Immature natural killer cell (primary cell): ENCODE measurements around the gene CHFR. TPM values are rescaled to one million over a fixed set of nuclear protein-coding genes. Genes with fewer than 3 reads are reported as not detected.
"Not testable (repeated sequence)": the region's sequence is repeated elsewhere in the genome, so short reads cannot be mapped to it uniquely, and the experiment has no call there.

Experiments used
- DNase-seq, 3 donors: peaks; one replicate each; pipeline ENCODE4 v3.0.0; 2022; ENCODE audit warnings: mixed read lengths in 1 of 3
- H3K27ac Mint-ChIP-seq, 6 donors: one replicate each; pipeline ENCODE4 v1.8.0; 2020; ENCODE audit warnings: mixed read lengths in 6 of 6, mild to moderate bottlenecking in 5 of 6, inconsistent platforms in 4 of 6, moderate library complexity in 3 of 6
- H3K27me3 Mint-ChIP-seq, 3 donors: one replicate each; pipeline ENCODE4 v1.8.0; 2020 to 2021; ENCODE audit warnings: low read depth in 3 of 3, mild to moderate bottlenecking in 3 of 3, mixed read lengths in 3 of 3, moderate library complexity in 3 of 3, inconsistent platforms in 1 of 3
- H3K36me3 Mint-ChIP-seq, 3 donors: one replicate each; pipeline ENCODE4 v1.8.0; 2020; ENCODE audit warnings: mixed read lengths in 3 of 3, inconsistent platforms in 2 of 3, mild to moderate bottlenecking in 2 of 3
- H3K4me1 Mint-ChIP-seq, 2 donors: one replicate each; pipeline ENCODE4 v1.8.0; 2020; ENCODE audit warnings: inconsistent platforms in 2 of 2, mild to moderate bottlenecking in 2 of 2, mixed read lengths in 2 of 2, moderate library complexity in 1 of 2
- H3K4me3 Mint-ChIP-seq, 5 donors: one replicate each; pipeline ENCODE4 v1.8.0; 2020; ENCODE audit warnings: mild to moderate bottlenecking in 5 of 5, mixed read lengths in 5 of 5, inconsistent platforms in 3 of 5, moderate library complexity in 3 of 5
- H3K9me3 Mint-ChIP-seq, 6 donors: one replicate each; pipeline ENCODE4 v1.8.0; 2020; ENCODE audit warnings: mild to moderate bottlenecking in 6 of 6, mixed read lengths in 6 of 6, inconsistent platforms in 4 of 6, moderate library complexity in 3 of 6
- polyA plus RNA-seq, 3 donors: library from polyadenylated mRNA; unstranded; fragments of 300-500 nt; fragmentation: Illumina TruSeq; gene quantifications; one replicate each; pipeline ENCODE4 v1.2.3, GENCODE V29; 2021

Gene CHFR
- polyA plus RNA-seq, 3 donors from 2014 or later: 28.9 to 66.5 (median 31.5) TPM

DNA sequence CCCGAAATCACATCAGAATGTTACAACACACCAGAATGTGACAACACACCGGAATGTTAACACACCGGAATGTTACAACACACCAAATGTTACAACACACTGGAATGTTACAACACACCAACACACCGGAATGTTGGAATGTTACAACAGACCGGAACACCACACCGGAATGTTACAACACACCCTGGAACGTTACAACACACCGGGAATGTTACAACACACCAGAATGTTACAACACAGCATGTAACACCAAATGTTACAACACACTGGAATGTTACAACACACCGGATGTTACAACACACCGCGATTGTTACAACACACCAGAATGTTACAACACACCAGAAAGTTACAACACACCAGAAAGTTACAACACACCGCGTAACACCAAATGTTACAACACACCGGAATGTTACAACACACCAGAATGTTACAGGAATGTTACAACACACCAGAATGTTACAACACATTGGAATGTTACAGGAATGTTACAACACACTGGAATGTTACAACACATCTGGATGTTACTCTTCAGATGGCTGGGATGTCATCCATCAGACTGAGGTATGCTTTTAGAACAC is 21.1 kb downstream of the CHFR start:
- peak overlapping the region in 2 of 6 donors; percentile 30 to 63 for H3K27ac Mint-ChIP-seq
- H3K4me1 Mint-ChIP-seq: peaks cover 0 to 5% of the 10 kb centered on the region in 2 donors
- H3K9me3 Mint-ChIP-seq: no peaks in the 10 kb centered on the region
- H3K4me3 Mint-ChIP-seq: no peak overlapping the region
- H3K36me3 Mint-ChIP-seq: peaks cover 12 to 32% (median 25%) of the 10 kb centered on the region in 3 donors
- no peak for DNase-seq
- no peaks in the 10 kb centered on the region for H3K27me3 Mint-ChIP-seq

DNA sequence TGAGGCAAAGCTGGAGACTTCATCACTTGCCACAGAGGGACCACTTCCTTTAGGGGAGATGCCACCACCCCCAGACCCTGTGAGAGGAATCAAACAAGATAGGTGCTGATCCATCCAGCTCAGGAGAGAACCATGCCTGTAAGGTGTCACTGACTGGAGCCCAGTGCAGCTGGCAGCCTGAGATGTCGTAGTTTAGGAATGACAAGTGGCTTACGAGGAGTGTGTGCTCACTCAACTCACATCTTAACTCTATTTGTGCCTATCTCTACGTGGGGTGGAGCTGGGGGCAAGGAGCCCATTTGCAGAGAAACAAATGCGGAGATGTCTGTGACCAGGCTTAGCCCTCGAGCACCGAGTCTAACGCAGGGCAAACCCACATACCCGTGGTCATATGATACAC is 25.8 kb downstream of the CHFR start:
- DNase-seq: no peak
- H3K4me3 Mint-ChIP-seq: no peak overlapping the region
- H3K27me3 Mint-ChIP-seq: peaks cover 0 to 3% (median 1%) of the 10 kb centered on the region in 3 donors
- H3K36me3 Mint-ChIP-seq: peaks cover 10 to 31% (median 19%) of the 10 kb centered on the region in 3 donors
- H3K4me1 Mint-ChIP-seq: peaks cover 0 to 2% of the 10 kb centered on the region in 2 donors
- H3K9me3 Mint-ChIP-seq: no peaks in the 10 kb centered on the region
- no peak overlapping the region for H3K27ac Mint-ChIP-seq

DNA sequence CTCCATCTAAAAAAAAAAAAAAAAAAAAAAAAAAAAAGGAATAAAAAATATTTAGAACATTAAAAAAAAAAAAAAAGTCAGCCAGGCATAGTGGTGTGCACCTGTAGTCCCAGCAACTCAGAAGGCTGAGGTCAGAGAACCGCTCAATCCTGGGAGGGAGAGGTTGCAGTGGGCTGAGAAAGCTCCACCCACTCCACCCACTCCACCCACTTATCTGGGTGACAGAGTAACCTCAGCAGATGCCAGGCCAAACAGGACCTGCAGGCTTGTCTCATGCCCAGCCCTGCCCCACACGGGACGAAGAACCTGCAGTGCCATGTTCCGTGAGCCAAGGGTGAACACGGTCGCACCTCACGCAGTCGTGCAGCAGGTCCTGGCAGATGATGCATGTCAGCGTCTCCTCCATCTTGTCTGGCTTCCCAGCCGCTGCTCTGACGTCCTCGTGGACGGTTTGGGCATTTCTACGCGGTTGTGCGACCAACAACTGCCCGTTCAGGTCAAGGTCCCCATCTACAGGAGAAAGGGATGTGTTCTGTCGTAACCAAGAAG is 28.6 kb downstream of the CHFR start:
- no peaks in the 10 kb centered on the region for H3K9me3 Mint-ChIP-seq
- H3K36me3 Mint-ChIP-seq: peaks cover 20 to 40% (median 30%) of the 10 kb centered on the region in 3 donors
- no peaks in the 10 kb centered on the region for H3K4me1 Mint-ChIP-seq
- H3K27ac Mint-ChIP-seq: no peak overlapping the region
- peaks cover 0 to 4% (median 1%) of the 10 kb centered on the region in 3 donors for H3K27me3 Mint-ChIP-seq
- no peak for DNase-seq
- H3K4me3 Mint-ChIP-seq: no peak overlapping the region

DNA sequence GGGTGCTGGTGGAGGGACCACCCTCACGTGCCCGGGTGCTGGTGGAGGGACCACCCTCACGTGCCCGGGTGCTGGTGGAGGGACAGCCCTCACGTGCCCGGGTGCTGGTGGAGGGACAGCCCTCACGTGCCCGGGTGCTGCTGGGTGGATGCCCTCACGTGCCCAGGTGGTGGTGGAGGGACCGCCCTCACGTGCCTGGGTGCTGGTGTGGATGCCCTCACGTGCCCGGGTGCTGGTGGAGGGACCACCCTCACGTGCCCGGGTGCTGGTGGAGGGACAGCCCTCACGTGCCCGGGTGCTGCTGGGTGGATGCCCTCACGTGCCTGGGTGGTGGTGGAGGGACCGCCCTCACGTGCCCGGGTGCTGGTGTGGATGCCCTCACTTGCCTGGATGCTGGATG is 30.4 kb downstream of the CHFR start:
- peaks cover 21 to 45% (median 31%) of the 10 kb centered on the region in 3 donors for H3K36me3 Mint-ChIP-seq
- H3K27ac Mint-ChIP-seq, DNase-seq, H3K4me1 Mint-ChIP-seq, H3K27me3 Mint-ChIP-seq, H3K9me3 Mint-ChIP-seq, H3K4me3 Mint-ChIP-seq: not testable (repeated sequence)

DNA sequence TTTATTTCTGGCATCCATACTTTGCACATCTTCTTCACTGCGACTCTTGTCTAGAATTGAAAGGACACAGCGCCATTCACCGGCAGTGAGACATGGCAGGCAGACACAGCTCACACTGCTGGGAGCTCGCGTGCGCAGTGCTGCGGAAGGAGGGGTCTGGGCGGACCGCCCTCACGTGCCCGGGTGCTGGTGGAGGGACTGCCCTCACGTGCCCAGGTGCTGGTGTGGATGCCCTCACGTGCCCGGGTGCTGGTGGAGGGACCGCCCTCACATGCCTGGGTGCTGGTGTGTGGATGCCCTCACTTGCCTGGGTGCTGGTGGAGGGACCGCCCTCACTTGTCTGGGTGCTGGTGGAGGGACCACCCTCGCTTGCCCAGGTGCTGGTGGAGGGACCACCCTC is 30.8 kb downstream of the CHFR start:
- H3K4me3 Mint-ChIP-seq: no peak overlapping the region
- H3K9me3 Mint-ChIP-seq: no peaks in the 10 kb centered on the region
- H3K36me3 Mint-ChIP-seq: peaks cover 21 to 47% (median 31%) of the 10 kb centered on the region in 3 donors
- H3K27ac Mint-ChIP-seq: no peak overlapping the region
- peaks cover 0 to 1% of the 10 kb centered on the region in 2 donors for H3K4me1 Mint-ChIP-seq
- DNase-seq: no peak
- H3K27me3 Mint-ChIP-seq: peaks cover 0 to 4% (median 1%) of the 10 kb centered on the region in 3 donors

DNA sequence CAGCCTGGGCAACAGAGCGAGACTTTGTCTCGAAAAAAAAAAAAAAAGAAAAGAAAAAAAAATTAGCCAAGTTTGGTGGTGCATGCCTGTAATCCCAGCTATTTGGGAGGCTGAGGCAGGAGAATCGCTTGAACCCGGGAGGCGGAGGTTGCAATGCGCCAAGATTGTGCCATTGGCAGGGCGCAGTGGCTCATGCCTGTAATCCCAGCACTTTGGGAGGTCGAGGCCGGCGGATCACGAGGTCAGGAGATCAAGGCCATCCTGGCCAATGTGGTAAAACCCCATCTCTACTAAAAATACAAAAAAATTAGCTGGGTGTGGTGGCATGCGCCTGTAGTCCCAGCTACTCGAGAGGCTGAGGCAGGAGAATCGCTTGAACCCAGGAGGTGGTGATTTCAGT is 32.2 kb downstream of the CHFR start:
- not testable (repeated sequence) for H3K4me1 Mint-ChIP-seq, DNase-seq, H3K9me3 Mint-ChIP-seq, H3K4me3 Mint-ChIP-seq, H3K27me3 Mint-ChIP-seq, H3K27ac Mint-ChIP-seq
- H3K36me3 Mint-ChIP-seq: peaks cover 24 to 53% (median 31%) of the 10 kb centered on the region in 3 donors

DNA sequence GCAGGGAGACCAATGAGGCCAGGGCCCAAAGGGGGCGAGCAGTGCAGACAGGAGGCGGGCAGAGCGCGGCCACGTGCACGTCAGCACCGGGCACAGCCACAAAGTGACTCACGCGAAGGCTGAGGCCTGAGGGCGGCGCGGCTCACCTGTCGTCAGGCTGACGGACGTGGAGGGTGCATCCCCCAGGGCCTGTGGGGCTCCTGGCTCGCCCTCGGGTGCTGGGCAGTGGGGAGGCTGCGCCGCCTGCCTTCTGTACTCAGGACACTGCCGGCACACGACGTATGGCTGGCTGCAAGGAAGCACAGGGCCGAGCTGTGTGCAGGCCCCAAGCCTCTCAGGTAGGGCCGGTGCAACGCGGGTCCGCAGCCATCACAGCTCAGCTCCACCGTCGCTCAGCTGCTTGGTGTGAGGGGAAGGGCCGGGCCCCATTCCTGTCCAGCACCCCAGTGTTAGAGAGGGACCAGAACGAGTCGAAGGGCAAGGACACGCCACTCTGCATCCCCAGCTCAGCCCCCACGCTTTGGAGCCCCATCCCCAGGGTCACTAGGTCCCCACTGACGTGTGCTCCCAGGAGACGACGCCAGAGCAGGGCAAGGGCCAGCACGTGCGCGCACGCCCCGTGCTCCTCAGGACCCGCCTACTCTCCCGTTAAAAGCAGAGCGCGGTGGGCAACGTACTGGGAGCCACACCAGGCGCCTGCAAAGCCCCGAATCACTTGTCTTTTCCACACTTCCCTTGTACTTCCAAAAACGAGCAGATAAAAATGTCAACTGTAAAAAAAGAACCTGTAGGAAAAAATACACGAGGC is 33.9 kb downstream of the CHFR start:
- H3K36me3 Mint-ChIP-seq: peaks cover 20 to 45% (median 24%) of the 10 kb centered on the region in 3 donors
- H3K4me1 Mint-ChIP-seq: peaks cover 0 to 2% of the 10 kb centered on the region in 2 donors
- peaks cover 0 to 4% (median 3%) of the 10 kb centered on the region in 3 donors for H3K27me3 Mint-ChIP-seq
- no peak overlapping the region for H3K4me3 Mint-ChIP-seq
- no peaks in the 10 kb centered on the region for H3K9me3 Mint-ChIP-seq
- DNase-seq: no peak
- no peak overlapping the region for H3K27ac Mint-ChIP-seq

DNA sequence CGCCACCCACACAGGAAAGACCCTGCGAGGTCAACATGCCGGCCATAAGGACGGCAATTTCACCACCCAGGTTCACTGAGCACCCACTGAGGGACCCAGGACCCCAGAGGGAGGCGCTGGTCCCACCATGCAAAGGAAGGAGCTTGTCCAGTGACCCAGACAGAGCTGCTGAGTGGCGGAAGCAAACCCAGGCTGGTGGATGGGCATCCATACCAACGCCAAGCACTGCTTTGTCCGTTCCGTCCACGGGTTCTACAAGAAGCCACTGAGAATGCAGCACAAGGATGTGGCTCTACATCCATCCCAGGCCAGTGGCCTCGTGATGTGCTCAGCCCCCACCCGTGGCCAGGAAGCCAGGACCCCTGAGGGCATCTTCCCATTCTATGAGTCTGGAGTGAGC is 34.9 kb downstream of the CHFR start:
- H3K9me3 Mint-ChIP-seq: no peaks in the 10 kb centered on the region
- H3K27ac Mint-ChIP-seq: no peak overlapping the region
- peaks cover 20 to 44% (median 24%) of the 10 kb centered on the region in 3 donors for H3K36me3 Mint-ChIP-seq
- peaks cover 0 to 2% of the 10 kb centered on the region in 2 donors for H3K4me1 Mint-ChIP-seq
- DNase-seq: no peak
- peaks cover 0 to 4% (median 3%) of the 10 kb centered on the region in 3 donors for H3K27me3 Mint-ChIP-seq
- H3K4me3 Mint-ChIP-seq: no peak overlapping the region

DNA sequence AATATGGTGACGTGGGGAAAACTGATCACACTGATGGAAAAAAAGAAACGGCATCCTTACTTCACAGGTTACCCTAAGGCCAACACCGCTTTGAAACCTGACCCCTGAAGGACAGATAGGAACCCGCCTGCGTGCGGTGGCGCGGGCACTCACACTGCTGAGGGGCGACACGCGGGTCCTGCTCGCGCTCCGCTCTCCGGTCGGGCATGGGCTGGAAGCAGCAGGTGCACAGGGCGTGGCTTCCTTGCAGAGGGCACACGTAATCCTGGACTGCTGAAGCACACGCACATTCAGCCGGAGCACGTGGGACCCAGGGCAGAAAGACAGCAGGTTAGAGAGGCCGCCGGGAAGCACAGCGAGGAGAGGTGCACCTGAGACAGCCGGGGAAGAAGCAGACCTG is 35.9 kb downstream of the CHFR start:
- peaks cover 0 to 2% of the 10 kb centered on the region in 2 donors for H3K4me1 Mint-ChIP-seq
- no peak overlapping the region for H3K4me3 Mint-ChIP-seq
- no peak for DNase-seq
- H3K27me3 Mint-ChIP-seq: peaks cover 0 to 3% (median 2%) of the 10 kb centered on the region in 3 donors
- H3K27ac Mint-ChIP-seq: peak overlapping the region in 1 of 6 donors; percentile 23
- H3K36me3 Mint-ChIP-seq: peaks cover 20 to 44% (median 26%) of the 10 kb centered on the region in 3 donors
- no peaks in the 10 kb centered on the region for H3K9me3 Mint-ChIP-seq

DNA sequence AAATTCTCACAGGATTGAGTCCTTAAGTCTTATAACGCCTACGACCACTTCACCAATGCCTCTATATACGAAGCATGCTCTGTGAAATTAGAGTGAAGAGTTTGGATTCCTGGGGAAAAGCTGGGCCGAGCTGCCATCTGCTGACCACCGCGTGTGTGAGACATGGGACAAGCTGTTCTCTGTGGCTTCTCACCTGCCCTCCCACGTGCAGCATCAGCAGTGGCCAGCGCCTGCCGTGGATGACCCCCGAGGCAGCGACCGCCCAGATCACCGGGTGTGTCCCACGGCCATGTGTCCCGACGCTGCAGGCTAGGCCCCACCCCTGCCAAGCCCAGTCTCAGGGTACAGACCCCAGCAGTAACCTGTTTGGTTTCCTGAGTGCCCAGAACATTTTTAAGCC is 37.1 kb downstream of the CHFR start:
- Mint-ChIP-seq H3K27me3 (peaks cover 0 to 3% (median 2%) of the 10 kb centered on the region in 3 donors), H3K36me3 (peaks cover 16 to 43% (median 21%) of the 10 kb centered on the region in 3 donors), H3K4me1 (peaks cover 0 to 2% of the 10 kb centered on the region in 2 donors), H3K9me3 (no peaks in the 10 kb centered on the region), H3K27ac (no peak overlapping the region), H3K4me3 (no peak overlapping the region)
- DNase-seq: no peak

DNA sequence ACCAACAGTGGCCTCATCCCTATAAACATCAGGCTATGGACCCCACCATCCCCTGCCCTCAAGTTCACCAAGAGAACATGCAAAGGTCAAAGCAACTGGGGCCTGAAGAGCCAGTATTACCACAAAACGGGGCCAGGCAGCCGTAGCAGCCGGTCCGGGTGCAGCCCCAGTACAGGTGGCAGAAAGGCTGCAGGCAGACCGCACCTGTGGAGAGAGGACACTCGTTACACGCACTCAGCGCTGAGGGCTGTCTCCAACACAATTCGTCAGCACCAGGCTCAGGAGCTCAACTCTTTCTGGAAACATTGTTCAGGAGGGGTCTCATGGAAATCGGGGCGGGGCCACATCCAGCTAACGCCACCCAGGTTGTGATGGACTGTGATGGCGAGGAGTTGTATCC is 38.9 kb downstream of the CHFR start:
- Mint-ChIP-seq H3K9me3 (no peaks in the 10 kb centered on the region), H3K27ac (peak overlapping the region in 1 of 6 donors; percentile 11), H3K36me3 (peaks cover 11 to 36% (median 14%) of the 10 kb centered on the region in 3 donors), H3K4me3 (no peak overlapping the region), H3K4me1 (peaks cover 0 to 2% of the 10 kb centered on the region in 2 donors), H3K27me3 (peaks cover 0 to 3% (median 2%) of the 10 kb centered on the region in 3 donors)
- no peak for DNase-seq

DNA sequence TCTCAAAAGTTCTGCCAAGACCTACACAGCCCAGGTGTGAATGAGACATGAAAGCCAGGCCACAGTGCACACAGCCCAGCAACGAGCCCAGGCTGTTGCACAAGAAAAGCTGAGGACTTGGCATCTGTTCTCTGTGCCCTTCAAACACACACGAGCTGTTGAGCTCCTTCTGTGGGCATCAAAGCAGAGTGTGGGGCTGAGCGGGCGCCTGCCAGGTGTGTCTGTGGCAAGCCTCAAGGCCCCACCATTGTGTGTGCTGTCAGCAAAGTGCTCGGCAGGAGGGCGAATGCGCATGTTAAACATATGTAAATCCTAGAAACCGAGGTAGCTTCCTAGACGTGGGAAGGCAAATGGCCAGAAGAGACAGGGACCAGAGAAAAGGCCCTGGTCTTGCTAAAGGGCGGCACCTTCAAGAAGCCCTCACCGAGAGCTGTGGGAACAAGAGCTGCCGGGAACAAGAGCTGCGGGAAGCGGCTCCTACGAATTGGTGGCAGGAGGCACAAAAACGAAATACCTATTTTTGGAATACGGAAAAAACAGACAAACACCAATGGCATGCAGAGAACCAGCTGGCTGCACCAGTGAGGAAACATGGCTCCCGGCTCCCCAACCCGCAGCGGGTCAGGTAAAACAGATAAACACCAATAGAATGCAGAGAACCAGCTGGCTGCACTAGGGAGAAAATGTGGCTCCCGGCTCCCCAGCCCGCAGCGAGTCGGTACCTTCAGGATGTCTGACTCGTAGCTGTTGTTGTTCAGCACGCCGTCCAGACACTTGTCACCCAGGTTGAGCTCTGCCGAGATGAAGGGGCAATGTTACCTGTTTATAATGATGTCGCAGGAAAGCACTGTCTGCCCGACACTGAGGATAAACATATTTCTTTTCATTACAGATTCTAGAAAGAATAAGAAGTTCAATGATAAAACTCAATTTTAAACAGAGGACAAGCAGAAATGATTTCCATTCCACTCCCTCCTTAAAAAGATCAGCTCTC is 39.7 kb downstream of the CHFR start:
- H3K36me3 Mint-ChIP-seq: peaks cover 12 to 35% (median 15%) of the 10 kb centered on the region in 3 donors

DNA sequence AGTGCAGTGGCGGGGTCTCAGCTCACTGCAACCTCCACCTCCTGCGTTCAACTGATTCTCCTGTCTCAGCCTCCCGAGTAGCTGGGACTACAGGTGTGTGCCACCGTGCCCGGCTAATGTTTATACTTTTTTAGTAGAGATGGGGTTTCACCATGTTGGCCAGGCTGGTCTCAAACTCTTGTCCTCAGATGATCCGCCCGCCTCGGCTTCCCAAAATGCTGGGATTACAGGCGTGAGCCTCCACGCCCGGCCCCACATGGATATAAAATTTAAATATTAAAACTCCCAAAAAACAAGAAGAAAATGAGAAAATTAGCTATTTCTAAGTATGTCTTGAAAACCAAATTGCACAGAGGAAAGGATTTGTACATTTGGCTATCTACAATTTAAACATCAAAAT is 42.7 kb downstream of the CHFR start:
- not testable (repeated sequence) for DNase-seq, H3K27ac Mint-ChIP-seq, H3K27me3 Mint-ChIP-seq, H3K4me3 Mint-ChIP-seq, H3K9me3 Mint-ChIP-seq, H3K4me1 Mint-ChIP-seq
- peaks cover 20 to 36% (median 21%) of the 10 kb centered on the region in 3 donors for H3K36me3 Mint-ChIP-seq

More for the DNA sequence above, 39.7 kb downstream of the CHFR start:
- H3K4me1 Mint-ChIP-seq: peaks cover 0 to 2% of the 10 kb centered on the region in 2 donors
- no peak for DNase-seq
- H3K27me3 Mint-ChIP-seq: peaks cover 0 to 3% (median 2%) of the 10 kb centered on the region in 3 donors
- no peaks in the 10 kb centered on the region for H3K9me3 Mint-ChIP-seq
- peak overlapping the region in 1 of 6 donors; percentile 45 for H3K27ac Mint-ChIP-seq
- no peak overlapping the region for H3K4me3 Mint-ChIP-seq
